Right lobe of liver (tissue), 6 donors: ENCODE measurements around the gene SLC15A4. TPM values are rescaled to one million over a fixed set of nuclear protein-coding genes. Genes with fewer than 3 reads are reported as not detected.

Source experiments
- ATAC-seq, 4 donors: fragments of 200-7000 bp; cut with Tn5 transposase; one replicate each; pipeline ENCODE4 v1.9.1; 2020; ENCODE audit warnings: mild to moderate bottlenecking in 4 of 4, moderate library complexity in 4 of 4
- DNase-seq, 3 donors: peaks; one replicate each; pipeline ENCODE4 v3.0.0-alpha.2; 2020
- H3K27ac ChIP-seq, 3 donors: fragments of 200-600 bp; one replicate each; pipeline ENCODE4 v1.8.0; 2022
- H3K27me3 ChIP-seq, 2 donors: fragments of 200-600 bp; one replicate each; pipeline ENCODE4 v1.8.0; 2022
- H3K36me3 ChIP-seq, 4 donors: fragments of 200-600 bp; sonication (generic) in 1 of 4; one replicate each; pipeline versions ENCODE4 v1.5.1 to v1.8.0; 2017 to 2022; ENCODE audit warnings: control low read depth in 1 of 4
- H3K4me1 ChIP-seq, 4 donors: fragments of 200-600 bp; sonication (generic) in 1 of 4; one replicate each; pipeline versions ENCODE4 v1.5.1 to v1.8.0; 2017 to 2022; ENCODE audit warnings: control low read depth in 1 of 4
- H3K4me3 ChIP-seq, 3 donors: fragments of 200-600 bp; one replicate each; pipeline ENCODE4 v1.8.0; 2022
- H3K9me3 ChIP-seq, 4 donors: fragments of 200-600 bp; sonication (generic) in 1 of 4; one replicate each; pipeline versions ENCODE4 v1.5.1 to v1.8.0; 2017 to 2022; ENCODE audit warnings: control low read depth in 1 of 4
- POLR2A ChIP-seq: fragments of 450-650 bp; IDR thresholded peaks from one replicate; pipeline ENCODE4 v1.6.1; 2017; ENCODE audit warnings: antibody characterized with exemption, mild to moderate bottlenecking
- WGBS: methylation state at CpG from one replicate; pipeline ENCODE4 v1.1.6; 2018; ENCODE audit warnings: low coverage, low lambda C conversion rate; ENCODE audit not compliant: insufficient coverage; ENCODE audit errors: missing lambda C conversion rate; 5-methylcytosine and 5-hydroxymethylcytosine counted together
- intact Hi-C, 2 donors: fragments of 100-400 bp; cut with DNase I; formaldehyde crosslinking; loops; one replicate each; pipeline versions ENCODE4 v1.11.2 to v1.14.1; 2022
- total RNA-seq, 6 experiments: library from RNA; depleted of rRNA in 2 of 6; stranded (reverse); fragments of >200 nt in 2 of 6; fragmentation: NEBNext Ultra II Directional in 3 of 6; extraction: Animal tissue kit (Norgen Biotek cat#: 25700) in 3 of 6; gene quantifications; one replicate each; pipeline versions ENCODE4 v1.1.0 to v1.2.4, GENCODE V29; 2016 to 2023
- TF ChIP-seq, protein P1 (sequence below), 4 donors: fragments of 200-600 bp in 3 of 4; fragments of 450-650 bp in 1 of 4; IDR thresholded peaks; one replicate each; pipeline versions ENCODE4 v1.5.1 to v1.8.0; 2016 to 2022; ENCODE audit warnings: antibody characterized with exemption in 4 of 4, mild to moderate bottlenecking in 2 of 4
- donor health status: DM: no; HTN: yes; CAD: no.
- donor health status: DM: no; HTN: no; CAD: no.
- donor health status: DM: no; HTN: no; CAD: no.
- donor health status: DM: no; HTN: yes; CAD: no.
- donor health status: DM: no; HTN: yes; CAD: no.

The SLC15A4 gene
- total RNA-seq, 6 experiments from 2014 or later = 10.7 to 49.2 (median 25.5) TPM

DNA sequence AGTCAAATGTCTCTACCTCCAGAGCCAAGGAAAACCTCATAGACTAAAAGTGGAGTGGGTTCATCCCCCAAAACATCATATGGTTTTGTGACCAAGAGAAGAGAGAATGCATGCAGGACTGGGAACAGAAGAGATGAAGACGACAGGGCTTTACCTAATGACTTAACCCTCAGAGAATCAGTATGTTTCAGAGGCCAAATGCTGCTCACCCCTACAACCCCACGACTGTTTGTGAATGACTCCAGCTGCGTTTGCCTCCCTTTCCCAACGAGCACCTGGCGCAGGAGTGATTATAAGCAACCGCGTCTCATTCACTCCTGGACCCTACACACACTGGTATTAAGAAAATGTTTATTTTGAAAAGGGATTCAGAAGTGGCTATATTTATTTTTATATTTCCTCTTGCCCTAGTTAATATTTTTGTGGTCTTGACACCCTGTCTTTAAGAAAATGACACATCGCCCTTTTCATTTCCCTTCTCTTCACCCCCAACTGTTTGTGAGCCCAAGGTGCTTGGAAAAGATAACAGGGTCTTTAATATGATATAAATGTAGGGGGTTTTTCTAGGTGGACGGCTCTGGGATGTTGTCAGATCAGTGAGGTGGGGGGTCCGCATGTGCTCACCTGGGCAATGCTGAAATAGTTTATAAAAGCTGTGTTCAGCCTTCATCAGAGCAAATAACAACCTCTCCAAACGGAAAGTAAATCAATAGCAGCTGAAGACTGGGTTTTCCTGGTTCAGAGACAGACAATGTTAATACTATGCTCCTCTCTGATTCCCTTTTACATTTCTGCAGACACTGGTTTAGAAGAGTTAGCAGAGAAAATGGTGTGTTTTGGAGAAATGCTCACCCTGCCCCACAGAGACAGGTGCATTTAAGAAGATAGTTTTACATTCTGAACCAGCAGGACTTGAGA is 77.7 kb downstream of the SLC15A4 start:
- intact Hi-C loops = no loop called here
- whole genome bisulfite sequencing = 36% methylated on average over 11 of the region's 11 CpGs
- Histone ChIP-seq H3K9me3 (no peaks in the 10 kb centered on the region), H3K27me3 (no peaks in the 10 kb centered on the region), H3K36me3 (no peaks in the 10 kb centered on the region), H3K27ac (no peak overlapping the region), H3K4me3 (no peak overlapping the region), H3K4me1 (no peaks in the 10 kb centered on the region)
- DNase-seq = no peak
- no peak for TF ChIP-seq POLR2A
- TF ChIP-seq, protein P1, sequence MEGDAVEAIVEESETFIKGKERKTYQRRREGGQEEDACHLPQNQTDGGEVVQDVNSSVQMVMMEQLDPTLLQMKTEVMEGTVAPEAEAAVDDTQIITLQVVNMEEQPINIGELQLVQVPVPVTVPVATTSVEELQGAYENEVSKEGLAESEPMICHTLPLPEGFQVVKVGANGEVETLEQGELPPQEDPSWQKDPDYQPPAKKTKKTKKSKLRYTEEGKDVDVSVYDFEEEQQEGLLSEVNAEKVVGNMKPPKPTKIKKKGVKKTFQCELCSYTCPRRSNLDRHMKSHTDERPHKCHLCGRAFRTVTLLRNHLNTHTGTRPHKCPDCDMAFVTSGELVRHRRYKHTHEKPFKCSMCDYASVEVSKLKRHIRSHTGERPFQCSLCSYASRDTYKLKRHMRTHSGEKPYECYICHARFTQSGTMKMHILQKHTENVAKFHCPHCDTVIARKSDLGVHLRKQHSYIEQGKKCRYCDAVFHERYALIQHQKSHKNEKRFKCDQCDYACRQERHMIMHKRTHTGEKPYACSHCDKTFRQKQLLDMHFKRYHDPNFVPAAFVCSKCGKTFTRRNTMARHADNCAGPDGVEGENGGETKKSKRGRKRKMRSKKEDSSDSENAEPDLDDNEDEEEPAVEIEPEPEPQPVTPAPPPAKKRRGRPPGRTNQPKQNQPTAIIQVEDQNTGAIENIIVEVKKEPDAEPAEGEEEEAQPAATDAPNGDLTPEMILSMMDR (IDR thresholded peaks at IDR 0.05) = no peak
- no peak for ATAC-seq

DNA sequence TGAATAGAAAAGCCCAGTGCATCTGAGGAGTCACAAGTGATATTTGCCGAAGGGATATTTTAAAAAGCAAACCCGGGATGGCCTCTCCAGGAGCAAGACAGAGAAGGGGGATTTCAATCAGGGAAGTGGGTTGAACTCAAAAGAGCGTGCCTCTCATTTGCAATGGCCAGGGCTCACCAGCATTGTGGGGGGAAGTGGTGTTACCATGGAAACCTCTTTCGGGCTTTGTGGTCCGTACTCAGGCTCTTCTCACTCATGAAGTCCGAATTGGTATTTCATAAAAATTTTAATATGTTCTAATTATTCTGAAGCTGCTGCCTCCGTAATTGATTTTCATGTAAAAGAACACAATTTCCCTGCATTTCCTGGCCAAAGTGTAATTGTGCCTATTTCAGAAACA is 79.8 kb downstream of the SLC15A4 start:
- Histone ChIP-seq H3K9me3 (no peaks in the 10 kb centered on the region), H3K4me1 (no peaks in the 10 kb centered on the region), H3K27ac (no peak overlapping the region), H3K36me3 (no peaks in the 10 kb centered on the region), H3K4me3 (no peak overlapping the region), H3K27me3 (no peaks in the 10 kb centered on the region)
- TF ChIP-seq POLR2A = no peak
- TF ChIP-seq, protein P1 (IDR thresholded peaks at IDR 0.05) = no peak
- 40% methylated on average over 6 of the region's 7 CpGs for WGBS
- DNase-seq (no peak), ATAC-seq (no peak)
- intact Hi-C loops = no loop called here

Other genes with a start within 250 kb of the SLC15A4 start
- gene GLT1D1, start 29.5 kb upstream of the SLC15A4 start, total RNA-seq = 10 to 100 TPM; 14.9 to 21.9 (median 20.2) TPM